Measurements from ENCODE around the gene MYRFL. TPM values are rescaled to one million over a fixed set of nuclear protein-coding genes. Genes with fewer than 3 reads are reported as not detected.
"Not testable (repeated sequence)": the region's sequence is repeated elsewhere in the genome, so short reads cannot be mapped to it uniquely, and the experiment has no call there.

Gene MYRFL
- total RNA-seq, 1 donor from 2014 or later: 0.26 TPM

GRCh38 chr12:69844836-69845235 is 19.8 kb downstream of the MYRFL start:
- FAIRE-seq (no peak), DNase-seq (ENCODE audit: low read depth) (no peak)
- no peak for TF ChIP-seq CTCF (IDR thresholded peaks at IDR 0.05; ENCODE audit: insufficient read depth, low read length, severe bottlenecking)
- Histone ChIP-seq H3K36me3 (ENCODE audit: control insufficient read depth, insufficient read depth, low read length) (no peaks in the 10 kb centered on the region), H3K27me3 (ENCODE audit: control insufficient read depth, insufficient read depth, low read length) (no peaks in the 10 kb centered on the region), H3K4me3 (ENCODE audit: low read depth, low read length) (no peak overlapping the region)

GRCh38 chr12:69846976-69847375 is 21.9 kb downstream of the MYRFL start:
- Histone ChIP-seq H3K27me3 (ENCODE audit: control insufficient read depth, insufficient read depth, low read length) (no peaks in the 10 kb centered on the region), H3K36me3 (ENCODE audit: control insufficient read depth, insufficient read depth, low read length) (no peaks in the 10 kb centered on the region), H3K4me3 (ENCODE audit: low read depth, low read length) (no peak overlapping the region)
- no peak for TF ChIP-seq CTCF (IDR thresholded peaks at IDR 0.05; ENCODE audit: insufficient read depth, low read length, severe bottlenecking)
- peak; percentile 5 for DNase-seq (ENCODE audit: low read depth)
- FAIRE-seq: no peak

GRCh38 chr12:69851976-69852375 is 26.9 kb downstream of the MYRFL start:
- FAIRE-seq: no peak
- TF ChIP-seq CTCF (IDR thresholded peaks at IDR 0.05; ENCODE audit: insufficient read depth, low read length, severe bottlenecking): no peak
- H3K36me3 ChIP-seq (ENCODE audit: control insufficient read depth, insufficient read depth, low read length): no peaks in the 10 kb centered on the region
- DNase-seq (ENCODE audit: low read depth): no peak
- H3K4me3 ChIP-seq (ENCODE audit: low read depth, low read length): no peak overlapping the region
- H3K27me3 ChIP-seq (ENCODE audit: control insufficient read depth, insufficient read depth, low read length): no peaks in the 10 kb centered on the region

GRCh38 chr12:69853176-69853961 is 28.3 kb downstream of the MYRFL start:
- DNase-seq (ENCODE audit: low read depth); H3K27me3 ChIP-seq (ENCODE audit: control insufficient read depth, insufficient read depth, low read length); FAIRE-seq; H3K36me3 ChIP-seq (ENCODE audit: control insufficient read depth, insufficient read depth, low read length); H3K4me3 ChIP-seq (ENCODE audit: low read depth, low read length): not testable (repeated sequence)

- no peak for TF ChIP-seq CTCF (IDR thresholded peaks at IDR 0.05; ENCODE audit: insufficient read depth, low read length, severe bottlenecking)
- DNase-seq (ENCODE audit: low read depth) (no peak), FAIRE-seq (no peak)
- Histone ChIP-seq H3K27me3 (ENCODE audit: control insufficient read depth, insufficient read depth, low read length) (peaks cover 3% of the 10 kb centered on the region), H3K36me3 (ENCODE audit: control insufficient read depth, insufficient read depth, low read length) (no peaks in the 10 kb centered on the region), H3K4me3 (ENCODE audit: low read depth, low read length) (no peak overlapping the region)
Observed at GRCh38 chr12:69866698-69867097, 41.7 kb downstream of the MYRFL start.

GRCh38 chr12:69868695-69869094 is 43.7 kb downstream of the MYRFL start:
- no peaks in the 10 kb centered on the region for H3K36me3 ChIP-seq (ENCODE audit: control insufficient read depth, insufficient read depth, low read length)
- peak; percentile 82 for FAIRE-seq

More at GRCh38 chr12:69868695-69869094, 43.7 kb downstream of the MYRFL start:
- H3K27me3 ChIP-seq (ENCODE audit: control insufficient read depth, insufficient read depth, low read length): peaks cover 3% of the 10 kb centered on the region
- no peak for DNase-seq (ENCODE audit: low read depth)
- no peak overlapping the region for H3K4me3 ChIP-seq (ENCODE audit: low read depth, low read length)
- TF ChIP-seq CTCF (IDR thresholded peaks at IDR 0.05; ENCODE audit: insufficient read depth, low read length, severe bottlenecking): no peak
